ENCODE data around the gene COL4A2. TPM values are rescaled to one million over a fixed set of nuclear protein-coding genes. Genes with fewer than 3 reads are reported as not detected.

Gene COL4A2
- total RNA-seq, 1 donor from 2014 or later, result 332 TPM

GRCh38 chr13:110354715-110355473 lies 47.8 kb downstream of the COL4A2 start:
- no peak for DNase-seq (ENCODE audit: low spot score)

GRCh38 chr13:110356362-110356761 lies 49.3 kb downstream of the COL4A2 start:
- DNase-seq (ENCODE audit: low spot score), result no peak

- DNase-seq (ENCODE audit: low spot score), result no peak
Observed at GRCh38 chr13:110358381-110358780, 51.3 kb downstream of the COL4A2 start.

- no peak for DNase-seq (ENCODE audit: low spot score)
Observed at GRCh38 chr13:110359840-110360301, 52.8 kb downstream of the COL4A2 start.

- DNase-seq (ENCODE audit: low spot score), result no peak
Observed at GRCh38 chr13:110360598-110360997, 53.5 kb downstream of the COL4A2 start.

- DNase-seq (ENCODE audit: low spot score), result peak; percentile 62
Observed at GRCh38 chr13:110361365-110361911, 54.4 kb downstream of the COL4A2 start.

- no peak for DNase-seq (ENCODE audit: low spot score)
Observed at GRCh38 chr13:110363010-110363409, 55.9 kb downstream of the COL4A2 start.

- no peak for DNase-seq (ENCODE audit: low spot score)
Observed at GRCh38 chr13:110364081-110364480, 57.0 kb downstream of the COL4A2 start.

- no peak for DNase-seq (ENCODE audit: low spot score)
Observed at GRCh38 chr13:110365876-110366275, 58.8 kb downstream of the COL4A2 start.

GRCh38 chr13:110366733-110367132 lies 59.6 kb downstream of the COL4A2 start:
- no peak for DNase-seq (ENCODE audit: low spot score)

- no peak for DNase-seq (ENCODE audit: low spot score)
Observed at GRCh38 chr13:110367620-110368019, 60.5 kb downstream of the COL4A2 start.

- DNase-seq (ENCODE audit: low spot score), result no peak
Observed at GRCh38 chr13:110368408-110368807, 61.3 kb downstream of the COL4A2 start.

GRCh38 chr13:110369400-110369799 lies 62.3 kb downstream of the COL4A2 start:
- no peak for DNase-seq (ENCODE audit: low spot score)

- no peak for DNase-seq (ENCODE audit: low spot score)
Observed at GRCh38 chr13:110371550-110372465, 64.7 kb downstream of the COL4A2 start.

GRCh38 chr13:110372676-110373075 lies 65.6 kb downstream of the COL4A2 start:
- DNase-seq (ENCODE audit: low spot score), result no peak

- DNase-seq (ENCODE audit: low spot score), result no peak
Observed at GRCh38 chr13:110373617-110374016, 66.5 kb downstream of the COL4A2 start.

- DNase-seq (ENCODE audit: low spot score), result no peak
Observed at GRCh38 chr13:110374431-110375370, 67.6 kb downstream of the COL4A2 start.

GRCh38 chr13:110376120-110376519 lies 69.0 kb downstream of the COL4A2 start:
- DNase-seq (ENCODE audit: low spot score), result no peak

- no peak for DNase-seq (ENCODE audit: low spot score)
Observed at GRCh38 chr13:110377178-110377825, 70.2 kb downstream of the COL4A2 start.

GRCh38 chr13:110377826-110378201 lies 70.7 kb downstream of the COL4A2 start:
- no peak for DNase-seq (ENCODE audit: low spot score)

GRCh38 chr13:110379358-110379757 lies 72.3 kb downstream of the COL4A2 start:
- DNase-seq (ENCODE audit: low spot score), result no peak
